Breast epithelium (tissue), 4 donors: ENCODE data around the gene LPO. TPM values are rescaled to one million over a fixed set of nuclear protein-coding genes. Genes with fewer than 3 reads are reported as not detected.

Source experiments
- DNase-seq, 2 donors: peaks; one replicate each; pipeline ENCODE4 v3.0.0-alpha.2; 2019; ENCODE audit warnings: low spot score in 2 of 2
- H3K27ac ChIP-seq, 2 donors: fragments of 200-600 bp; sonication (generic) in 1 of 2; one replicate each; pipeline ENCODE4 v1.5.1; 2016 to 2019; ENCODE audit warnings: mild to moderate bottlenecking in 1 of 2
- H3K27me3 ChIP-seq, 2 donors: fragments of 200-600 bp; sonication (generic) in 1 of 2; one replicate each; pipeline versions ENCODE4 v1.5.1 to v1.6.0; 2017 to 2019; ENCODE audit warnings: control low read depth in 1 of 2, mild to moderate bottlenecking in 1 of 2
- H3K36me3 ChIP-seq: fragments of 200-600 bp; one replicate; pipeline ENCODE4 v1.5.1; 2019
- H3K4me1 ChIP-seq, 2 donors: fragments of 200-600 bp; sonication (generic); one replicate each; pipeline ENCODE4 v1.5.1; 2016 to 2019; ENCODE audit warnings: control low read depth in 1 of 2
- H3K4me3 ChIP-seq, 3 donors: fragments of 200-600 bp; sonication (generic); 1 replicate in 2 of 3; 2 replicates in 1 of 3; pipeline ENCODE4 v1.5.1; 2016 to 2019; ENCODE audit warnings: mild to moderate bottlenecking in 3 of 3, moderate library complexity in 2 of 3
- H3K9me3 ChIP-seq, 2 donors: fragments of 200-600 bp; sonication (generic) in 1 of 2; one replicate each; pipeline ENCODE4 v1.5.1; 2016 to 2019; ENCODE audit warnings: control low read depth in 1 of 2
- POLR2A ChIP-seq: fragments of 450-650 bp; IDR thresholded peaks from one replicate; pipeline ENCODE4 v1.6.1; 2016; ENCODE audit warnings: antibody characterized with exemption, mild to moderate bottlenecking, moderate library complexity
- POLR2AphosphoS5 ChIP-seq, 3 donors: sonication (generic); formaldehyde crosslinking; IDR thresholded peaks; one replicate each; pipeline ENCODE4 v1.6.1; 2017; ENCODE audit warnings: antibody characterized with exemption in 3 of 3
- intact Hi-C: fragments of 100-400 bp; cut with DNase I; formaldehyde crosslinking; loops from one replicate; pipeline ENCODE4 v1.15.1; 2023; ENCODE audit warnings: low total_unique reads
- total RNA-seq, 3 donors: library from RNA; depleted of rRNA; stranded (reverse); fragments of >200 nt; gene quantifications; one replicate each; pipeline ENCODE4 v1.1.0, GENCODE V29; 2016
- TF ChIP-seq, protein P1 (sequence below), 3 donors: fragments of 450-650 bp; IDR thresholded peaks; one replicate each; pipeline ENCODE4 v1.5.1; 2016 to 2017; ENCODE audit warnings: antibody characterized with exemption in 3 of 3, mild to moderate bottlenecking in 3 of 3, moderate library complexity in 3 of 3

Gene LPO
- total RNA-seq, 3 donors from 2014 or later = 0.29 TPM; not detected in 2

DNA sequence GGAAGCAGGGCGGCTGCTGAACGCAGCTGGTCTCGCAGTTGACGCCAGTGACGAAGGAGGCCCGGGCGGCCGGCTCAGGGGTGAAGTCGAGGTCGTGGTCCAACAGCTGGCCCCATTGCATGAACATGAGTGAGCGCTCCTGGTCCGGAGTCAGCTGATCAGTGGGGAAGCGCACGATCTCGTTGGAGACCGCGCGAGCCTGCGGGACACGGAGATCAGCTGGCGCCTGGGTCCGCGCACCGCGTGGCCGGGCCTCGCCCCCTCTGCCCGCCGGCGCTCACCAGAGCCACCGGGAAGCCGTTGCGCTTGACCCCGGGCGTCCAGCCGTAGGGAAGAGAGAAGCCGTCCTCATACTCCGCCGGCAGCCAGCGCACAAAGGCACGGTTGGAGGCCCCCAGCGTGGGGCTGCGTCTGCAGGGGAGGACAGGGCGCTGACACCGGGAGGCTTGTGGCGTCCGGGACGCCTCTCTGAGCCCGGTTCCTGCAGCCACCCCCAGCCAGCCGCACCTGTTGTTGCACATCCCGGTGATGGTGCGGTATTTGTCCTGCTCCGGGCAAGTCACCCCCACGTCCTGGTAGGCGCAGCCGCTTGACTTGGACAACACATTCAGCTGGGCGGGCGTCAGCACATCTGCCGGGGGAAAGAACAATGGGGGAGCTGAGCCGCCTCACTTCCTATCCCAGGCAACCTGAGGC, 40.8 kb downstream of the LPO start:
- no peak for DNase-seq
- H3K9me3 ChIP-seq = no peaks in the 10 kb centered on the region
- TF ChIP-seq POLR2A = no peak
- TF ChIP-seq, protein P1, sequence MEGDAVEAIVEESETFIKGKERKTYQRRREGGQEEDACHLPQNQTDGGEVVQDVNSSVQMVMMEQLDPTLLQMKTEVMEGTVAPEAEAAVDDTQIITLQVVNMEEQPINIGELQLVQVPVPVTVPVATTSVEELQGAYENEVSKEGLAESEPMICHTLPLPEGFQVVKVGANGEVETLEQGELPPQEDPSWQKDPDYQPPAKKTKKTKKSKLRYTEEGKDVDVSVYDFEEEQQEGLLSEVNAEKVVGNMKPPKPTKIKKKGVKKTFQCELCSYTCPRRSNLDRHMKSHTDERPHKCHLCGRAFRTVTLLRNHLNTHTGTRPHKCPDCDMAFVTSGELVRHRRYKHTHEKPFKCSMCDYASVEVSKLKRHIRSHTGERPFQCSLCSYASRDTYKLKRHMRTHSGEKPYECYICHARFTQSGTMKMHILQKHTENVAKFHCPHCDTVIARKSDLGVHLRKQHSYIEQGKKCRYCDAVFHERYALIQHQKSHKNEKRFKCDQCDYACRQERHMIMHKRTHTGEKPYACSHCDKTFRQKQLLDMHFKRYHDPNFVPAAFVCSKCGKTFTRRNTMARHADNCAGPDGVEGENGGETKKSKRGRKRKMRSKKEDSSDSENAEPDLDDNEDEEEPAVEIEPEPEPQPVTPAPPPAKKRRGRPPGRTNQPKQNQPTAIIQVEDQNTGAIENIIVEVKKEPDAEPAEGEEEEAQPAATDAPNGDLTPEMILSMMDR (IDR thresholded peaks at IDR 0.05) = no peak
- no peak for TF ChIP-seq POLR2AphosphoS5 (IDR thresholded peaks at IDR 0.05)
- H3K27ac ChIP-seq = no peak overlapping the region
- intact Hi-C loops = no loop called here
- H3K36me3 ChIP-seq = no peaks in the 10 kb centered on the region
- peak overlapping the region in 2 of 3 donors; percentile 40 to 64 for H3K4me3 ChIP-seq
- H3K4me1 ChIP-seq = peaks cover 0 to 6% of the 10 kb centered on the region in 2 donors
- H3K27me3 ChIP-seq = peaks cover 0 to 10% of the 10 kb centered on the region in 2 donors

DNA sequence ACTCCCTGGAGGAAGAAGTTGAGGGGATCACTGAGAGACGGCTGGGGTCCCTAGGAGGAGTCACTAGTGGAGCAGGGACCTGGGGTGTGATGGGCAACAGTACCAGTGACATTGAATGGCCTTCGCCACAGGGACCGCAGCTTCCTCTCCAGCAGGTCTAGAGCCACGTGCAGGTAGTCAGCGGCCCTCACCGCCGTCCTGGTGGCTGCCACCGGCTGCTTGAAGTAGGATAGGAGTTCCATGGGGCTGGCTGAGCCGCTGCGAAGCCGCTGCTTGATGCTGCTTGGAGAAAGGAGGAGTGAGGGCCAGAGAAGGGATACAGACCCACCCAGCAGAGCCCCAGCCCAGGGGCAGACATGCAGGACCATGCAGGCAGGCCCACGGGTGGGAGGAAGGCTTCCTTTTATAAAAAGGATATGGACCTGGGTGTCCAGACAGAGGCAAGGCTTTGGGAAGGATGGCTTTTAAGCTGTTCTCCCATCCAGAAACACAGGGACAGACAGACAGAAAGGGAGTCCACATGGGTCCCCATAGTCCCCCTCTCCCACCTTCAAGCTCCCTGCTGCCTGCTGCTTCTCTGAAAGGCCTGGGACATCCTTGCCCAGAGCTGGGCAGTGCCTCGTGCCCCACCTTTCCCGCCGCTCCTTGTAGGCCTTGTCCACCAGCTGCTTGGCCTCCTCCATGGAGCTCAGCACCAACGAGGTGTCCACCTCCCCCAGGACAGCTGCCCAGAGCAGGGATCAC, 41.5 kb downstream of the LPO start:
- intact Hi-C loops = no loop called here
- H3K27ac ChIP-seq = no peak overlapping the region
- no peak for DNase-seq
- H3K9me3 ChIP-seq = no peaks in the 10 kb centered on the region
- TF ChIP-seq, protein P1 (IDR thresholded peaks at IDR 0.05) = no peak
- TF ChIP-seq POLR2AphosphoS5 (IDR thresholded peaks at IDR 0.05) (no peak), POLR2A (no peak)
- H3K27me3 ChIP-seq = peaks cover 0 to 10% of the 10 kb centered on the region in 2 donors
- peaks cover 0 to 6% of the 10 kb centered on the region in 2 donors for H3K4me1 ChIP-seq
- H3K4me3 ChIP-seq = peak overlapping the region in 2 of 3 donors; percentile 40 to 64
- no peaks in the 10 kb centered on the region for H3K36me3 ChIP-seq

DNA sequence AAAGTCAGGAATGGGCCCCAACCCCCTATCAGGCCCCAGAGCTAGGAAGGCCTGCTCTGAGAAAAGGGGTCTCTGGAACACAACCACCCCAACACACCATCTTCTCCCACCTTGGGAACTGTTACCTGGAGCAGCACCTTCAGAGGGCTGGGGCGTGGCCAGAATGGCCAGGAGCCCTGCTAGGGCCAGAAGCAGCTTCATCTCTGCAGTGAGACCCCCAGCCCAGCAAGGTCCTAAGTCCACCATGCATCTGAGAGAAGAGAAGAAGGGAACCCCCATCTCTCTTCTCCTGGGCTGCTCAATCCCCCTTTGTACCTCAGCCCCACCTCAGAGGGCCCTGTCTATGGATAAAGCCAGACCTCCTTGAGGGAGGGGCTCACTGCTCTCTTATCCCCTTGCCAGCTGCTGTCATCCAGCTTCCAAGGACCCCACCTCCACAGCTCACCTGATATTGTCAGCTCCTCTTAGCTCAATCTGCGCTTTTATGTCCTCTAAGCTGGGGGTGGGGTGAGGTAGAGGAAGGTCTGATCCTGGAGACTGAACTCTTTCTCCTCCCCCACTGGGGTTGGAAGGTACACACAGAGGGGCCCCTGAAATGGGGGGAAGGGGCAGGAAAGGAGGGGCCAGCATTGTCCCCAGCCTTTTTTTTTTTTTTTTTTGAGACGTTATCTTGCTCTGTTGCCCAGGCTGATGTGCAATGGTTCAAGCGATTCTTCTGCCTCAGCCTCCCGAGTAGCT, 42.3 kb downstream of the LPO start, which contains the start of gene MPO:
MPO (minus strand) TSS at position 456 of the 738 bp plus-strand sequence; CDS start at position 279, 177 bp downstream.
- Histone ChIP-seq H3K4me1 (peaks cover 0 to 6% of the 10 kb centered on the region in 2 donors), H3K9me3 (no peaks in the 10 kb centered on the region), H3K27ac (no peak within 1 kb of the TSS), H3K4me3 (peak within 1 kb of the TSS in 1 of 3 donors; percentile 64), H3K27me3 (peaks cover 0 to 10% of the 10 kb centered on the region in 2 donors), H3K36me3 (no peaks in the 10 kb centered on the region)
- TF ChIP-seq POLR2AphosphoS5 (IDR thresholded peaks at IDR 0.05) = no peak
- TF ChIP-seq, protein P1 (IDR thresholded peaks at IDR 0.05) = no peak
- TF ChIP-seq POLR2A = no peak
- intact Hi-C loops = no loop called here
- DNase-seq = no peak

DNA sequence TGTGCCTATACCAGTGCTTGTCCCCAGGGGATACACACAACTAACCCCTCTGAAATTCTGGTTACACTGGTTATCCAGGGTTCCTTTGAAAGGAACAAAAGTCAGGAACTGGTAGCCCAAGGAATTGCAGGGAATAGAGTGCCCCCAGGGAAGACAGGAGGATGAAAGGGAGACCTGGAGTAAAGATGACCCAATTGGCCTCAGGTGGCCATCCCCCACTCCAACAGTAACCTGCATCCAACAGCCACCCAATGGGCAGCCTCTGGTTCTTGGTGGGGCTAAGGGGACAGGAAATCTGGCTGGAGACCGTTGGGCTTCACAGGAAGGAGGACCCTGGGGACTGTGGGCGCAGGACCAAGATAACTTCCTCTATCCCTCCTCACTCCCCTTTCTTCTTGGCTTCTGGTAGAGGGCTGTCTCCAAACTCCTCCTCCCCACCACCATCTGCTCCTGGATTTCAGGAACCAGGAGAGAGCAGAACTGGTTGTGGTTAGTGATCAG, 43.2 kb downstream of the LPO start:
- no peaks in the 10 kb centered on the region for H3K36me3 ChIP-seq
- H3K4me1 ChIP-seq = peaks cover 0 to 6% of the 10 kb centered on the region in 2 donors
- no peak for TF ChIP-seq POLR2A
- no peak for DNase-seq
- intact Hi-C loops = no loop called here
- H3K27ac ChIP-seq = no peak overlapping the region
- H3K9me3 ChIP-seq = no peaks in the 10 kb centered on the region
- H3K27me3 ChIP-seq = peaks cover 0 to 10% of the 10 kb centered on the region in 2 donors
- H3K4me3 ChIP-seq = no peak overlapping the region

DNA sequence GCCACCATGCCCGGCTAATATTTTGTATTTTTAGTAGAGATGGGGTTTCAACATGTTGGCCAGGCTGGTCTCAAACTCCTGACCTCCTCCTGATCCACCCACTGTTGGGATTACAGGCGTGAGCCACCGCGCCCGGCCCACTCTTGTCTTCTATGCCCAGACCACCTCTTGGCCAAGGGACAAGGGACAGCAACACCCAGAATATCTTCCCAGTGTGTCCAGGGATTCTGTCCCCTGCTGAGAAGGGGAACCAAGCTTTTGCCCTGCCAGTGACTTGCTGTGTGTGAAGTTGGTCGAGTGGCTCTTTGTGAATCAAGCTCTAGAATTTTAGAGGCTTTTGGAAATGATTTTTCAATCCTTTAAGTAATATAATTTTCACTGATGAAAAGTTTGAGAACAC, 44.1 kb downstream of the LPO start:
- intact Hi-C loops = no loop called here
- TF ChIP-seq, protein P1 (IDR thresholded peaks at IDR 0.05) = no peak
- TF ChIP-seq POLR2A (no peak), POLR2AphosphoS5 (IDR thresholded peaks at IDR 0.05) (no peak)
- H3K4me1 ChIP-seq = peaks cover 0 to 6% of the 10 kb centered on the region in 2 donors
- H3K27me3 ChIP-seq = peaks cover 0 to 10% of the 10 kb centered on the region in 2 donors
- H3K27ac ChIP-seq = no peak overlapping the region
- no peak for DNase-seq
- H3K9me3 ChIP-seq = no peaks in the 10 kb centered on the region
- H3K36me3 ChIP-seq = no peaks in the 10 kb centered on the region
- H3K4me3 ChIP-seq = no peak overlapping the region
